Stimulated activated effector memory CD8-positive, alpha-beta T cell treated with anti-CD3 and anti-CD28 coated beads, Interleukin-12 subunit alpha, Interleukin-12 subunit beta, amount 100 ng/mL, for 72 hours (primary cell): ENCODE results near the gene ARFRP1.
"Not testable (repeated sequence)": the region's sequence is repeated elsewhere in the genome, so short reads cannot be mapped to it uniquely, and the experiment has no call there.

ENCODE experiments used
- ATAC-seq: fragments of 150-1000 bp; cut with Tn5 transposase; 2 replicates; pipeline ENCODE4 v1.10.0; 2021
- DNase-seq, 2 donors: peaks; one replicate each; pipeline ENCODE4 v3.0.0; 2021 to 2022; ENCODE audit warnings: low spot score in 2 of 2
- H3K27ac Mint-ChIP-seq: one replicate; pipeline ENCODE4 v1.8.0; 2022; ENCODE audit warnings: mild to moderate bottlenecking, mixed read lengths
- H3K36me3 Mint-ChIP-seq: one replicate; pipeline ENCODE4 v1.8.0; 2022; ENCODE audit warnings: mild to moderate bottlenecking, mixed read lengths
- H3K4me1 Mint-ChIP-seq: one replicate; pipeline ENCODE4 v1.8.0; 2022; ENCODE audit warnings: mixed read lengths
- H3K4me3 Mint-ChIP-seq: one replicate; pipeline ENCODE4 v1.8.0; 2022; ENCODE audit warnings: mild to moderate bottlenecking, mixed read lengths
- H3K9me3 Mint-ChIP-seq: one replicate; pipeline ENCODE4 v1.8.0; 2022; ENCODE audit warnings: mixed read lengths

ARFRP1 gene

DNA sequence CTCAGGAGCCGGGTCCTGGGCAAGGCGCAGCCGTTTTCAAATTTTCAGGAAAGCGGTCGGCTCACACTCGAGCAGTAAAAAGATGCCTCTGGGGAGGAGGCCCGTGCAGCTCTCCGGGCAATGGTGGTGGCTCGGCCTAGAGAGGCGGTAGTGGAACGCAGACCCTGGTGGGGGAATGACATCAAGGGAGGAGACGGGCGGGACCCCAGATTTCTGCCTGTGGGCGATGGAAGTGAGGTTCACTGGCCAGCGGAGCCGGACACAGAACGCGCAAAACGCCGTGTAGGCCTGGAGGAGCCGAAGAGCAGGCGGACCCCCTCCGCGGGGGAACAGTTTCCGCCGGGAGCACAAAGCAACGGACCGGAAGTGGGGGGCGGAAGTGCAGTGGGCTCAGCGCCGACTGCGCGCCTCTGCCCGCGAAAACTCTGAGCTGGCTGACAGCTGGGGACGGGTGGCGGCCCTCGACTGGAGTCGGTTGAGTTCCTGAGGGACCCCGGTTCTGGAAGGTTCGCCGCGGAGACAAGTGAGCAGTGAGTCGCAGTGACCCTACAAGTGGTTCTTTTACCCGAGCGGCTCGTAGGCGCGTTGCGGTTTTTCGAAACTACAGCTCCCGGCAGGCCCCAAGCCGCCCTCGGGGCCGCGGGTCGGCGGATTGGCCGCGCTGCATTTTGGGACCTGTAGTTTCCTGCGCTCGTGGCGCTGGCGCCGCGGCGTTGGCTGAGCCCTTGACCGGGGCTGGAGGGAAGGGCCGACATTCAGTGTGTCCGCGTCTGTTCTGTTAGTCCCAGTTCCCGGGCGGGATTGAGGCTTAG lies 49.6 kb downstream of the ARFRP1 start, which contains the start of gene RTEL1:
RTEL1 (plus strand) TSS at position 376 of the 812 bp plus-strand sequence. CDS start 1,091 bp downstream, outside the sequence.
- peak within 1 kb of the TSS; percentile 96 for H3K27ac Mint-ChIP-seq
- DNase-seq (peak; percentile 92 to 98), ATAC-seq (peak; percentile 87)
- H3K4me3 Mint-ChIP-seq: peak within 1 kb of the TSS; percentile 94
- H3K36me3 Mint-ChIP-seq: peaks cover 36% of the 10 kb centered on the region
- H3K4me1 Mint-ChIP-seq: peaks cover 41% of the 10 kb centered on the region
- no peaks in the 10 kb centered on the region for H3K9me3 Mint-ChIP-seq

DNA sequence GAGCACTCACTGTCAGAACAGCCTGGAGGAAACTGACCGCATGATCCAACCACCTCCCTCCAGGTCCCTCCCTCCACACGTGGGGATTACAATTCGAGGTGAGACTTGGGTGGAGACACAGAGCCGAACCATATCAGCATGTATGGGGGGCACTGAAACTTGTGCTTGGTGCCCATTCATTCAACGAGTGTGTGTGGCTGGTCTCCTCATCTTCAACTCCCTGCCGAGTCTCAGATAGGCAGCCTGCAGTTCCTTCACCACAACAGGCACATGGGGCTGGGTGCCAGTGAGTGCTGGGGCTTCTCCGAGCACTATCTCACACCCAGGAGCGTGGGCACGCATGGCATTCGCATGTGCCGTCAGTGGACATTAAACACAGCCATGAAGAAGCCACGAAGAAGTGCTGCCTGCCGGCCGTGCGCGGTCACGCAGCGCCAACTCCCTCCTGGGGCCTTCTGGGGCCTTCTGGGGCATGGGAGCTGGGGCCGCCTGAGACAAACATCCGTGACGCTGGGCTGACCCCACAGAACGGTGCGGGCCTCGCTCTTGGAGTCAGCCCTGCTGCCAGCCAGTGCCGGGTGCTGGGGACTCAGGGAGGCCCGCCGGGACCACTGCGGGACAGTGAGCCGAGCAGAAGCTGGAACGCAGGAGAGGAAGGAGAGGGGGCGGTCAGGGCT lies 50.4 kb downstream of the ARFRP1 start:
- Mint-ChIP-seq H3K9me3 (no peaks in the 10 kb centered on the region), H3K4me3 (peak overlapping the region; percentile 94), H3K36me3 (peaks cover 33% of the 10 kb centered on the region), H3K27ac (peak overlapping the region; percentile 96), H3K4me1 (peaks cover 40% of the 10 kb centered on the region)
- no peak for DNase-seq
- ATAC-seq: no peak

DNA sequence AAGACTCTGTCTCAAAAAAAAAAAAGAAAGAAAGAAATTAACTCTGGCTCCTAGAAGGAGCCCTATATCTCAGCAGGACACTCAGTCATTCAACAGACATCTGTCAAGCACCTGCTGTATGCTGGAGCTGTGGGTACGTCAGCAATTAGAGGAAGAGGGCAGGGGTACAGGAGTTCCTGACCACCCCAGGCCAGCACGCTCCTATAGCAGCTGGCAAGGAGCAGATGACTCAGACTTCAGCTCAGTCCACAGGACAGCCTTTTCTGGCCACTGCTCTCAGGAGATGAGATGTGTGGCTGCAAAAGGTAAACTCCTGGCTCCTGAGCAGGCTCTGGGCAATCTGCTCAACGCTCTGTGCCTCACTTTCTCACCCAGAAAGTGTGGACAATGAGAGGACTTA lies 51.3 kb downstream of the ARFRP1 start:
- Mint-ChIP-seq H3K4me1 (peaks cover 41% of the 10 kb centered on the region), H3K9me3 (no peaks in the 10 kb centered on the region), H3K4me3 (peak overlapping the region; percentile 94), H3K36me3 (peaks cover 27% of the 10 kb centered on the region), H3K27ac (peak overlapping the region; percentile 96)
- no peak for DNase-seq
- no peak for ATAC-seq

DNA sequence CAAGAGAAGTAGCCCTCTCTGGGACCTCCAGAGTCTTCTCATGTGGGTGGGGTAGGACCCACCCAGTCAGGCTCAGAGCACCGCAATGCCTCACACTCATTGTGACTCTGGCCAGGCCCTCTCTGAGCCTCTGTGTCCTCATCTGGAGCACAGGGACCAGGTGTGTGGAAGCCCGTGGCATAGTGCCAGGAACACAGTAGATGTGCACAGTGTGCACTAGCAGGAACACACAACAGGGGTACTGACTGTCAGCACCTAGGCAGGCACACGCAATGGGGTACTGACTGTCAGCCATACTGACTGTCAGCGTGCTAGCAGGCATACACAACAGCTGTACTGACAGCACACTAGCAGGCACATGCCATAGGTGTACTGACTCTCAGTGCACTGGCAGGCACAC lies 52.5 kb downstream of the ARFRP1 start:
- H3K4me1 Mint-ChIP-seq: peaks cover 48% of the 10 kb centered on the region
- no peak for ATAC-seq
- H3K4me3 Mint-ChIP-seq: no peak overlapping the region

DNA sequence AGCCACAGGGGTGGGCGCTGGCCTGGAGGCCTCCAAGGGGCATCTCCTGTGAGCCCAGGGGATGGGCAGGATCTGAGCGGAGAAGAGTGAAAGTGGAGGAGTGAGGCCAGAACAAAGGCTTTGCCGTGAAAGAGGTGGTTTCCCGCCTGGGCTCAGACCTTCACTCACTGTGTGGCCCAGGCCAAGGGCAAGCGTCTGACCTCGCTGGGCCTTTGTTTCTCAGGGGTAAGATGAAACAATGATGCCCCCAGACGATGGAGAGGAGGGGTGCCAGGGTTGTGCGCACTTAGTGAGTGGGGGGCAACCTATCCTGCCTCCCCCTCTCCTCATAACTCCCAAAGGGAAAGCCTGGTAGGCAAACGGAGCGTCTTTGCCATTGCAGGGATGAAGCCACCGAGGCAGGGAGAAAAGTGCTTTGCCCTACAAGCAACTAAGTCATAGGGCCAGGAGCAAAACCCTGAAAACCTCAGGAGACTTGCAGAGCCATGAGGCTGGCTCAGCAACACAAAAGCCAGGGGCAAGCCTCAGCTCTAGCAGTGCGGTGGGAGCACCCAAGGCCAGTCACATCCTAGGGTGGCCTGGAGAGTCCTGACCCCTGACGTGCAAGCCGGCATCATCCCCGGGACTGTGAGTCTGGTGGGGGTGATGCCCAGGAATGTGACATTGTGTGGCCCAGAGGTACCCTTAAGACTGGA lies 53.7 kb downstream of the ARFRP1 start:
- Mint-ChIP-seq H3K4me1 (peaks cover 40% of the 10 kb centered on the region), H3K27ac (peak overlapping the region; percentile 67)
- no peak for ATAC-seq

More for the DNA sequence above, 52.5 kb downstream of the ARFRP1 start:
- H3K36me3 Mint-ChIP-seq: peaks cover 20% of the 10 kb centered on the region
- no peaks in the 10 kb centered on the region for H3K9me3 Mint-ChIP-seq
- no peak for DNase-seq
- H3K27ac Mint-ChIP-seq: no peak overlapping the region

DNA sequence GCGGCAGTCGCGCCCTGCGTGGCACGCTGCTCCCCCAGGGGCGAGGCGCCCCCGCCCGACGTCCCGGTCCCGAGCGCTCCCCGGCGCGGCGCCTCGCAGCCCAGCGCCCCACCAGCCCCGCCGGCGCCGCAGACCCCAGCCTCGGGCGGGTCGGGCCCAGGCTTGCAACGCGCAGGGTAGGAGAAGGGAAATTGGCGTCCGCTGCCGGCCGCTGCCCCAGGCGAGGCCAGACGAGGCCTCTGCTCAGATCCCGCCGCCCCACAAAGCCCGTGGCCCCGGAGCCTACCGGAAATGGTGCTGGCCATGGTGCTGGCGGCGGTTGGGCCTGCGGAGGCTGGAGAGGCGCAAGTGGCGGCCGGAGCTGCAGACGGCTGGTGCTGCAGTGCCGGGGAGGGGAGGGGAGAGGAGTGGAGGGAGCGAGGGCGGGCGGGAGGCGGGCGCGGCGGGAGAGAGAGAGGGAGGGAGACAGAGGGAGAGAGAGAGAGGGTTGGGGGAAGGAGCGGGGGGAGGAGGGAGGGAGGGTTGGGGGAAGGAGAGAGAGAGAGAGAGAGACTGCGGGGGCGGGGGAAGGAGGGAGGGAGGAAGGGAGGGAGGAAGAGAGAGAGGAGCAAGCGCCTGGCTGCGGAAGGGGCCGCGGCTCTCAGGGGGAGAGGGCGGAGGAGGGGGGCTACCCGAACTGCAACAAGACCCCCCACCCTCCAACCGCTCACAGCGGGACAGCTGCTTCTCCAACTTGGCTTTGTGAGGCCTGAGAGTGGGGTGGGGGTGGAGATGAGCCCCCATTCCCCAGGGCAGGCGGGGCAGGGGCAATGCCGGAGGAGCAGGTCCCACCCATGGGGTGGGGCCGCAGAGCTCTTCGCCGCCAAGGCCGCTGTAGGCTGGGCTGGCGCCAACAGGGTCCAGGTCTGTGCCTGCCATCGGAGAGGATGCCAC lies 54.5 kb downstream of the ARFRP1 start, which contains the start of gene STMN3:
STMN3 (minus strand) TSS at position 384 of the 933 bp plus-strand sequence; CDS start at position 305, 79 bp downstream.
- Mint-ChIP-seq H3K4me3 (peak within 1 kb of the TSS; percentile 84), H3K27ac (peak within 1 kb of the TSS; percentile 67), H3K36me3 (peaks cover 10% of the 10 kb centered on the region), H3K4me1 (peaks cover 35% of the 10 kb centered on the region), H3K9me3 (no peaks in the 10 kb centered on the region)
- ATAC-seq (peak; percentile 65), DNase-seq (peak; percentile 63 to 86)

More for the DNA sequence above, 53.7 kb downstream of the ARFRP1 start:
- DNase-seq: no peak
- Mint-ChIP-seq H3K4me3 (peak overlapping the region; percentile 84), H3K9me3 (no peaks in the 10 kb centered on the region), H3K36me3 (peaks cover 11% of the 10 kb centered on the region)

DNA sequence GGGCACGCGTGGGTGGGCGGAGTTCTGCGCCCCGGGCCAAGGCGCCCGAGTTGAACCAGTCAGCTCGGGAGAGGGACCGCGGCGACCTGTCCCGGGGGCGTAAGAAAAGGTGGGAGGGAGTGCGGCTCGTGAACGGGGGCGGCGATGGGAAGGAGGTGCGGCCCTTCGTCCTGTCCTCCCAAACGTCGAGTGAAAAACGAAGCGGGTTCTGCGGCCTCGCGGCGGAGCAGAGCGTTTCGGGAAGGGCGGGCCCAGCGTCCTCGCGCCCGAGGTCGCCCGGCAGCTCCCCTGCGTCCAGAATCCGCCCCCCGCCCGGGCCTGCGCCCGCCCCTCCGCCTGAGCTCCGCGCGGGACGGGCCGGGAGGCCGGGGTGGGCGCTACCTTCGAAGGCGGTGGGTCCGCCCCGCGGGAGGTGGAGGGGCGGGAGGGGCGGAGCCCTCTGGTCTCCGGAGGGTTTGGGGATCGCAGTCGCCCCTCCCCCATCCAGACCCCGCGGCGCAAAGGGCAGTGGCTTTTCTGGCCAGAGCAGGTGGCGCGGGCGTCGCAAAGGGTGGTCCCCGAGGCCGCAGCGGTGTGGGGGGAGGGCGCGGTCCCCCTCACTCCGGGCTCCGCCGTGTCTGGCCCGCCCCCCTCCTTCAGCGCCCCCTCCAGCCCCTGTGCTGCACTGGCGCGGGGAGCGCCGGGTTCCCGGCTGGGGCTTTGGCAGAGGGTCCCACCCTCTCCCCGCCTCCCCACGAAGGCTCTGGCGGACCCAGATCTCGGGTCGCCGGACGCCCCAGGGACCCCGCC lies 55.4 kb downstream of the ARFRP1 start:
- H3K27ac Mint-ChIP-seq: no peak overlapping the region
- peak; percentile 52 for ATAC-seq

DNA sequence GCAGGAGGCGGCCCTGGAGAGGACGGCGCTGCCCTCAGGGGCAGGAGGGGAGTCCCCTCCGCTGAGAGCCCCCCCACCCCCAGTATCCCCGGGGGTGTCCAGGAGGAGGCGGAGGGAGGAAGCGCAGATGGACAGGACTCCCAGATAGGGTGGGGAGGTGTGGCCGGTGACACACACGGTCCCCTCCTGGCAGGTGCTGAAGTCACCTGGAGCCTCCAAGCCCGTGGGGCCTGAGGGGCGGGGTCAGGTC lies 55.9 kb downstream of the ARFRP1 start:
- Mint-ChIP-seq H3K4me1 (peaks cover 26% of the 10 kb centered on the region), H3K9me3 (no peaks in the 10 kb centered on the region), H3K27ac (peak overlapping the region; percentile 81), H3K36me3 (peaks cover 5% of the 10 kb centered on the region), H3K4me3 (peak overlapping the region; percentile 78)
- ATAC-seq (no peak), DNase-seq (peak in 1 of 2 donors; percentile 68)

More for the DNA sequence above, 55.4 kb downstream of the ARFRP1 start:
- Mint-ChIP-seq H3K9me3 (no peaks in the 10 kb centered on the region), H3K4me3 (peak overlapping the region; percentile 84), H3K4me1 (peaks cover 26% of the 10 kb centered on the region), H3K36me3 (peaks cover 5% of the 10 kb centered on the region)
- DNase-seq: peak in 1 of 2 donors; percentile 74

DNA sequence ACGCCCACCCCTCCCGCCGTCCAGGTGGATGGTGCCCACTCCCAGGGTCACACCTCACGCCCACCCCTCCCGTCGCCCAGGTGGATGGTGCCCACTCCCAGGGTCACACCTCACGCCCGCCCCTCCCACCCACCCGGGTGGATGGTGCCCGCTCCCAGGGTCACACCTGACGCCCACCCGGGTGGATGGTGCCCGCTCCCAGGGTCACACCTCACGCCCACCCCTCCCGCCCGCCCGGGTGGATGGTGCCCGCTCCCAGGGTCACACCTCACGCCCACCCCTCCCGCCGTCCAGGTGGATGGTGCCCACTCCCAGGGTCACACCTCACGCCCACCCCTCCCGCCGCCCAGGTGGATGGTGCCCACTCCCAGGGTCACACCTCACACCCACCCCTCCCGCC lies 57.3 kb downstream of the ARFRP1 start:
- not testable (repeated sequence) for H3K36me3 Mint-ChIP-seq, ATAC-seq, H3K4me3 Mint-ChIP-seq, H3K27ac Mint-ChIP-seq, DNase-seq, H3K9me3 Mint-ChIP-seq
- H3K4me1 Mint-ChIP-seq: peaks cover 31% of the 10 kb centered on the region

DNA sequence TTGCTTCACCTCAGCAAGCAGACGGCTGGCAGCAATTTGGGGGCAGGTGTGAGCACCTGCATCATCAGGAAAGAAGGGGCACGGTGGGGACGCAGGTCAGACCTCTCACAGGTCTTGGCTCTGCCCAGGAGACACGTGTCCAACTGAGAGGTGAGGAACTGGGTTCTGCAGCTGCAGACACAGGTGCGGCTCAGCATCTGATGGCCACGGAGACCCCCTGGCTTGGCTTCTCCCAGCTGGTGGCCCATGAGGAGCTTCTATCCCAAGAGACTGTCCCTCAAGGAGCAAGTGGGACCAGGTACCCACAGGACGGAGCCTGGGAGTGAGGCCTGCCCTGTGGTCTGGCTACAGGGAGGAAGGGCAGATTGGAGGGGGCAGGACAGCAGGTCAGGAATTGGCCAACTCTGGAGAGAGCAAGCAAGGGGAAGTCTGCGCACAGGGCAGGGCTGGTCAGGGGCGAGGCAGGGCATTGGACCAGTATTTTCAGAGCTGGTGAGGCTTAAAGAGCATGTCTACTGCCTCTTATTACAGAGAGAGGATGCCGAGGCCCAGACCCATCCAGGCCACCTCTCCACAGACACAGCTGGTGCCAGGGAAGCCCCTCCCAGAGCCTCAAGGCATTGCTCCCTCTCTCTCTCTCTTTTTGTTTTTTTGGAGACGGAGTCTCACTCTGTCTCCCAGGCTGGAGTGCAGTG lies 58.7 kb downstream of the ARFRP1 start:
- Mint-ChIP-seq H3K9me3 (no peaks in the 10 kb centered on the region), H3K27ac (no peak overlapping the region), H3K4me3 (no peak overlapping the region), H3K4me1 (peaks cover 22% of the 10 kb centered on the region), H3K36me3 (peaks cover 5% of the 10 kb centered on the region)
- ATAC-seq: no peak
- DNase-seq: no peak
